Right lobe of liver (tissue), 4 donors: Measurements from ENCODE around the gene ATP6V0E1.
"Not testable (repeated sequence)": the region's sequence is repeated elsewhere in the genome, so short reads cannot be mapped to it uniquely, and the experiment has no call there.

ENCODE experiments used
- POLR2A ChIP-seq: fragments of 450-650 bp; IDR thresholded peaks from one replicate; pipeline ENCODE4 v1.6.1; 2017; ENCODE audit warnings: antibody characterized with exemption, mild to moderate bottlenecking
- TF ChIP-seq, protein P1 (sequence below), 4 donors: fragments of 200-600 bp in 3 of 4; fragments of 450-650 bp in 1 of 4; IDR thresholded peaks; one replicate each; pipeline versions ENCODE4 v1.5.1 to v1.8.0; 2016 to 2022; ENCODE audit warnings: antibody characterized with exemption in 4 of 4, mild to moderate bottlenecking in 2 of 4
- donor health status: DM: no; HTN: no; CAD: no.
- donor health status: DM: no; HTN: no; CAD: no.
- donor health status: DM: no; HTN: yes; CAD: no.

DNA sequence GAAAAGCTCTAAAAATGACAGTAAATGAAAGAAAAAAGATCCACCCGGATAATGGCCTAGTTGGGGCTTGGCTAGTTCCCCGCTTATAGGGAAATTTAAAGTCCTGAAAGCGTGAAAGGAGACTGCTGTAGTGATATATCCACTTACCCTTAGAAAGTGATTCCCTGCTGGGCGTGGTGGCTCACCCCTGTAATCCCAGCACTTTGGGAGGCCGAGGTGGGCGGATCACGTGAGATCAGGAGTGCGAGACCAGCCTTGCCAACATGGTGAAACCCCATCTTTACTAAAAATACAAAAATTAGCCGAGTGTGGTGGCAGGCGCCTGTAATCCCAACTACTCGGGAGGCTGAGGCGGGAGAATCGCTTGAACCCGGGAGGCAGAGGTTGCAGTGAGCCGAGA is 33.5 kb downstream of the ATP6V0E1 start:
- TF ChIP-seq, protein P1, sequence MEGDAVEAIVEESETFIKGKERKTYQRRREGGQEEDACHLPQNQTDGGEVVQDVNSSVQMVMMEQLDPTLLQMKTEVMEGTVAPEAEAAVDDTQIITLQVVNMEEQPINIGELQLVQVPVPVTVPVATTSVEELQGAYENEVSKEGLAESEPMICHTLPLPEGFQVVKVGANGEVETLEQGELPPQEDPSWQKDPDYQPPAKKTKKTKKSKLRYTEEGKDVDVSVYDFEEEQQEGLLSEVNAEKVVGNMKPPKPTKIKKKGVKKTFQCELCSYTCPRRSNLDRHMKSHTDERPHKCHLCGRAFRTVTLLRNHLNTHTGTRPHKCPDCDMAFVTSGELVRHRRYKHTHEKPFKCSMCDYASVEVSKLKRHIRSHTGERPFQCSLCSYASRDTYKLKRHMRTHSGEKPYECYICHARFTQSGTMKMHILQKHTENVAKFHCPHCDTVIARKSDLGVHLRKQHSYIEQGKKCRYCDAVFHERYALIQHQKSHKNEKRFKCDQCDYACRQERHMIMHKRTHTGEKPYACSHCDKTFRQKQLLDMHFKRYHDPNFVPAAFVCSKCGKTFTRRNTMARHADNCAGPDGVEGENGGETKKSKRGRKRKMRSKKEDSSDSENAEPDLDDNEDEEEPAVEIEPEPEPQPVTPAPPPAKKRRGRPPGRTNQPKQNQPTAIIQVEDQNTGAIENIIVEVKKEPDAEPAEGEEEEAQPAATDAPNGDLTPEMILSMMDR (IDR thresholded peaks at IDR 0.05) = not testable (repeated sequence)
- TF ChIP-seq POLR2A = not testable (repeated sequence)
